ENCODE measurements around the gene TMEFF2. TPM values are rescaled to one million over a fixed set of nuclear protein-coding genes. Genes with fewer than 3 reads are reported as not detected.

The TMEFF2 gene
- total RNA-seq, 5 donors from 2014 or later (not counting 1 experiment from before 2014, with no cell fraction given), result not detected

- Mint-ChIP-seq H3K36me3 (no peaks in the 10 kb centered on the region), H3K27me3 (peaks cover 0 to 5% of the 10 kb centered on the region in 2 donors), H3K9me3 (no peaks in the 10 kb centered on the region), H3K4me3 (no peak overlapping the region), H3K27ac (no peak overlapping the region), H3K4me1 (no peaks in the 10 kb centered on the region)
- ATAC-seq (replicated peaks in 1 of 4) (no peak), DNase-seq (no peak)
- Histone ChIP-seq H3K4me1 (ENCODE audit: control insufficient read depth in 1 of 2, extremely low read depth in 1 of 2, insufficient read depth in 2 of 2, low read length in 2 of 2) (no peaks in the 10 kb centered on the region), H3K36me3 (ENCODE audit: control insufficient read depth in 2 of 2, extremely low read depth in 1 of 2, insufficient read depth in 1 of 2, low read length in 1 of 2) (no peaks in the 10 kb centered on the region), H3K27ac (ENCODE audit: low read length) (no peak overlapping the region), H3K4me3 (ENCODE audit: control insufficient read depth in 1 of 2, extremely low read depth in 1 of 2, low read length in 1 of 2) (no peak overlapping the region), H3K27me3 (replicated peaks in 1 of 2; ENCODE audit: control insufficient read depth in 2 of 2, extremely low read depth in 1 of 2, insufficient read depth in 2 of 2, low read length in 1 of 2) (no peaks in the 10 kb centered on the region), H3K9me3 (no peaks in the 10 kb centered on the region)
- WGBS (ENCODE audit: insufficient coverage), result 100% methylated on average over 1 of the region's 4 CpGs
- ChIA-PET POLR2A (no interaction called here), CTCF (no interaction called here)
Measured at GRCh38 chr2:191905336-191905735, 289.4 kb downstream of the TMEFF2 start.

- no peak for ATAC-seq (replicated peaks in 1 of 4)
- no peaks in the 10 kb centered on the region for H3K36me3 Mint-ChIP-seq
- no peak overlapping the region for H3K27ac Mint-ChIP-seq
- Histone ChIP-seq H3K9me3 (no peaks in the 10 kb centered on the region), H3K4me1 (ENCODE audit: control insufficient read depth in 1 of 2, extremely low read depth in 1 of 2, insufficient read depth in 2 of 2, low read length in 2 of 2) (no peaks in the 10 kb centered on the region), H3K36me3 (ENCODE audit: control insufficient read depth in 2 of 2, extremely low read depth in 1 of 2, insufficient read depth in 1 of 2, low read length in 1 of 2) (no peaks in the 10 kb centered on the region), H3K4me3 (ENCODE audit: control insufficient read depth in 1 of 2, extremely low read depth in 1 of 2, low read length in 1 of 2) (no peak overlapping the region), H3K27ac (ENCODE audit: low read length) (no peak overlapping the region), H3K27me3 (replicated peaks in 1 of 2; ENCODE audit: control insufficient read depth in 2 of 2, extremely low read depth in 1 of 2, insufficient read depth in 2 of 2, low read length in 1 of 2) (peaks cover 0 to 5% of the 10 kb centered on the region in 2 experiments)
- no peak overlapping the region for H3K4me3 Mint-ChIP-seq
- POLR2A ChIA-PET, result no interaction called here
- CTCF ChIA-PET, result no interaction called here
- no peaks in the 10 kb centered on the region for H3K9me3 Mint-ChIP-seq
- WGBS (ENCODE audit: insufficient coverage), result no CpG with 5 or more reads among the region's 1 CpG
- peaks cover 6% of the 10 kb centered on the region in 2 donors for H3K27me3 Mint-ChIP-seq
- no peak for DNase-seq
- H3K4me1 Mint-ChIP-seq, result no peaks in the 10 kb centered on the region
Measured at GRCh38 chr2:191901031-191901430, 293.7 kb downstream of the TMEFF2 start.

GRCh38 chr2:191899410-191899809, 295.3 kb downstream of the TMEFF2 start:
- Mint-ChIP-seq H3K9me3 (no peaks in the 10 kb centered on the region), H3K4me1 (no peaks in the 10 kb centered on the region), H3K36me3 (no peaks in the 10 kb centered on the region), H3K27ac (no peak overlapping the region), H3K4me3 (no peak overlapping the region), H3K27me3 (peaks cover 6% of the 10 kb centered on the region in 2 donors)
- H3K27ac ChIP-seq (ENCODE audit: low read length), result no peak overlapping the region
- ChIA-PET POLR2A (no interaction called here), CTCF (no interaction called here)
- peaks cover 0 to 5% of the 10 kb centered on the region in 2 experiments for H3K27me3 ChIP-seq (replicated peaks in 1 of 2; ENCODE audit: control insufficient read depth in 2 of 2, extremely low read depth in 1 of 2, insufficient read depth in 2 of 2, low read length in 1 of 2)
- no peak for DNase-seq
- no peaks in the 10 kb centered on the region for H3K4me1 ChIP-seq (ENCODE audit: control insufficient read depth in 1 of 2, extremely low read depth in 1 of 2, insufficient read depth in 2 of 2, low read length in 2 of 2)
- WGBS (ENCODE audit: insufficient coverage), result 89% methylated on average over 2 of the region's 2 CpGs
- no peak overlapping the region for H3K4me3 ChIP-seq (ENCODE audit: control insufficient read depth in 1 of 2, extremely low read depth in 1 of 2, low read length in 1 of 2)
- ATAC-seq (replicated peaks in 1 of 4), result no peak
- no peaks in the 10 kb centered on the region for H3K36me3 ChIP-seq (ENCODE audit: control insufficient read depth in 2 of 2, extremely low read depth in 1 of 2, insufficient read depth in 1 of 2, low read length in 1 of 2)
- H3K9me3 ChIP-seq, result no peaks in the 10 kb centered on the region
